Measurements from ENCODE around the gene FHIT. TPM values are rescaled to one million over a fixed set of nuclear protein-coding genes. Genes with fewer than 3 reads are reported as not detected.

FHIT gene
- total RNA-seq, 1 donor from 2014 or later = 1.3 TPM

DNA sequence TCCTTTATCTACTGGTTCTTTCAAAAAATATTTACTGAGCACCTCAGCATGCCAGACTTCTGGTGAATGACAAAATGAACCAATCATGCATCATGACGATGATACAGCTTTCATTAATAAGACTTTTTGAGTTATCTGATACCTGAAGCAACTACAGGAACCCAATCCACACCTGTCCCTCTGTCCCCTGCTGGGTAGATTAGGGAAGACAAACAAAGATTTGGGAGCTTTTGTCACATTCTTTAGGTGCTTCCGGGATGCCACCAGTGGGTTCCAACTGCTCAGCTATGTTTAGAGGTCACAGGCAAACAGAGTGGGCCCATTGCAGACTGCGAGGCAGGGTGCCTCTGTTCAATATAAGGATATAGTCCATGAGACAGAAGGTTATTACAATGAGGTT is 1180.9 kb downstream of the FHIT start:
- no peak for DNase-seq (ENCODE audit: low read depth, low spot score)

- DNase-seq (ENCODE audit: low read depth, low spot score) = no peak
Observed at GRCh38 chr3:60065227-60065868, 1185.9 kb downstream of the FHIT start.

DNA sequence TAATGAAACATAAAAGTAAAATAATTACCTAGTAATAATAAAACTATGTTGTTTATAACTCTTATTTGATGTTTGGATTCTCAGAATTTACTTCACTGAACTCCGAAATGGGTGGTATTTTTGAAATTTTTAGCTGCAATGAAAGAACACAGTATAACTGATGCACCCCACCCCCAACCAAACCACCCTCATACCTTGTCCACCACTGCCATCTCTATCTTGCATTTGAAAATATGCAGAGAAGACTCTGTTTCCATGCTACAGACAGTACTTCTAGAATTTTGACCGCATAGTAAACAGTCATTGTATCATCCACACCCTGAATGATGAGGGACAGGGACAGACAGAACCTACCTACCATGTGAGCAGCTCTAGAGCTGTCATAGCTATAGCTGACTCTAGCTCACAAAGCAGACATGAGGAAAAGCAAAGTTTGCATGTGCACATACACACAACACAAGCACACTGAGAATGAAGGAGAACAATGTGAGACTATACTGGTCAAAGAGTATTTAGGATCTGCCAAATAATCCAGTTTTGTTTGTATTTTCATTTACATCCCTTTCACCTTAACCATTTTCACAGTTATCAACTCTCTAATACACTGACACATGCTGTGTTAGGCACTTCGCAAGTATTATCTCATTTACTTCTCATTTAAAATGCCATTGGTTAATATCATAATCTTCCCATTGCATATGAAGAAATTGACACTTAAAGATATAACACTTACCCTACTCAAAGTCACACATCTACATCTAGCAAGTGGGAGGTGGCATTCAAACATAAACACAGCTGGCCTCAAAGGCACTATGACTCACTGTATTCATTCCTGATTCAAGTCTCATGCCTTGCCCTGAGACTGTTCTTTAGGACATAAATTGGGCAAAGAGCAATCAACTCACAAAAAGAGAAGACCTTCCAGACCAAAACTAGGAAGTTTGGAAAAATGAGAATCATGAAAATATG is 1186.8 kb downstream of the FHIT start:
- no peak for DNase-seq (ENCODE audit: low read depth, low spot score)

- DNase-seq (ENCODE audit: low read depth, low spot score) = no peak
Observed at GRCh38 chr3:60056404-60056803, 1194.8 kb downstream of the FHIT start.

GRCh38 chr3:60055765-60056164 is 1195.5 kb downstream of the FHIT start:
- no peak for DNase-seq (ENCODE audit: low read depth, low spot score)

- no peak for DNase-seq (ENCODE audit: low read depth, low spot score)
Observed at GRCh38 chr3:60053526-60054265, 1197.6 kb downstream of the FHIT start.

- DNase-seq (ENCODE audit: low read depth, low spot score) = no peak
Observed at GRCh38 chr3:60048447-60048848, 1202.8 kb downstream of the FHIT start.

DNA sequence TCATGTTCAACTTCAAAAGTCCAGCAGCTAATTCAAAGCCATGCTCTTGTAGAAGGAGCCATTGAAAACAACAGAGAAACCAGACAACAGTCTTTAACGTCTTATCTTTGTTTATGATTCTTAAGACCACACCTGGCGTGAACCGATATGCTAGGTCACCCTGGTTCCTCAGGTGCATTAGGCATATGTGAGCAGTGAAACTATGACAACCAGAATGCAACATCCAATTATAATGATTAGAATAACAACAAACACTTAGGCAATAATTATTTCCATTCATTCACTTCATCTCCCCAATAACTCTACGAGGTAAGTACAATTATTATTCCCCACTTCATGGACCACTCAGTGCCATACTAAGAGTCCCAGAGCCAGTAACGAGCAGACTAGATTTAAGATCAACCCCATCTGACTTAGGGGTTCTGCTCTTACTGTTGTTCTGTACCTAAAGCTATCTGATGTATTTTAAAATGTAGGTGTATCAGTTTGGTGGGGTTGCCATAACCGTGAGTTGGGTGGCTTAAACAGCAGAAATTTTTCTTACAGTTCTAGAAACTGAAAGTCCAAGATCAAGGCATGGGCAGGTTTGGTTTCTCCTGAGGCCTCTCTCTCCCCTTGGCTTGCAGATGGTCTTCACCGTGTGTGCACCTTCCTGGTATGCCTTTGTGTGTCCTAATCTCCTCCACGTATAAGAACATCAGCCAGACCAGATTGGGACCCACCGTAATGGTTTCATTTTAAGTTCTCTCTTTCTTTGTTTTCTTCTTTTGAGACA is 1203.6 kb downstream of the FHIT start:
- no peak for DNase-seq (ENCODE audit: low read depth, low spot score)

- DNase-seq (ENCODE audit: low read depth, low spot score) = no peak
Observed at GRCh38 chr3:60046210-60046609, 1205.0 kb downstream of the FHIT start.

- no peak for DNase-seq (ENCODE audit: low read depth, low spot score)
Observed at GRCh38 chr3:60045686-60046085, 1205.6 kb downstream of the FHIT start.

DNA sequence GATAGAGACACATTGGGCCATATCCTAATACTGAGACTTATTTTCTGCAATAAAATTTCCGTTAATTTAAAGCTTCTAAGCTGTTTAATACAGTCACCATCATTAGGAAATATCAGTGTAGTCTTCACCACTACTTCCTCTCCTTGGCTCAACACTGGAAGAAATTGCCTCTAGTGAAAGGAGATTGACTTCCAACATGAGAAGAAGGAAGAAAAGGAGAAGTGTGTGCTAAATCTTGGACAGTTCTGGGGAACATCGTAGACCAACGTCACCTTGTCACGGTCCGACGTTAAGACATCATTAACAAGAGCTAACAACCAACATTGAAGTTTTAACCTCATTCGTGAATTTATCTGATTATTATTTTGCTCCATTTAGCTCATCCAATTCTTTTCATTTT is 1214.4 kb downstream of the FHIT start:
- DNase-seq (ENCODE audit: low read depth, low spot score) = no peak

GRCh38 chr3:60033901-60034453 is 1217.3 kb downstream of the FHIT start:
- DNase-seq (ENCODE audit: low read depth, low spot score) = no peak

GRCh38 chr3:60030982-60031381 is 1220.3 kb downstream of the FHIT start:
- DNase-seq (ENCODE audit: low read depth, low spot score) = no peak

DNA sequence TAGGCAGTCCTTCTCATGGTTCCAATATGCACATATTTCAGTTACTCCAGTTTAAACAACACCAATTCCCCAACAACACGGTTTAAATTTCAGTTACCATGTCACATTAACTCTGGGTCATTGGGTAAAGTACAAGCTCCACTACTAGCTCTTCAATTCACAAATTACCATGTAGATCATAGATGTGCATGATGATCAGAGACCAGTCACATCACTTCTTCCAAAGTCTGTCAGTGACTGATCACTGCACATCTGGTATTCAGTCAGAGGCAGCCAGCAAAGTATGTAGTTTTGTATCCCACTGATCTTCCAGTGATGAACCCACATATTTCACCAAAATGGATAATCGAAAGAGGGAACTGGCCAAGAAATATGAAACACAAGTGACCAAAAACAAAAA is 1223.0 kb downstream of the FHIT start:
- no peak for DNase-seq (ENCODE audit: low read depth, low spot score)

DNA sequence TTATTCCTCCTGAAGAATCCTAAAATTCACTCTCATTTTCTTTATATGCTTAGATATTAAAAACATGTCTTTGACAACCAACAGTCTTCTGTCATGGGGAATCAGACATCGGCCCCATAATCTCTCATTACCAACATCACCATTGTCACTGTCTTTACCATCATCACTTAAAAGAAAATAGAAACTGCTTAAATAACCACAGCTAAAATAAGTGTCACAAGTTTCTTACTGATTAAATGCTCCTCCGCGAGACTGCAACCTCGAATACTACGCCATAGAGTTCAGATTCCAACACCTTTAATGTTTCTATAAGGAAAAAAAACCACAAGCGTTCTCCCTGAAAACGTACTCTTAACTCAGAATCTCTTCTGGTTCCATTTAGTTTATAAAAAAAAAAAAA is 1223.9 kb downstream of the FHIT start:
- DNase-seq (ENCODE audit: low read depth, low spot score) = no peak

DNA sequence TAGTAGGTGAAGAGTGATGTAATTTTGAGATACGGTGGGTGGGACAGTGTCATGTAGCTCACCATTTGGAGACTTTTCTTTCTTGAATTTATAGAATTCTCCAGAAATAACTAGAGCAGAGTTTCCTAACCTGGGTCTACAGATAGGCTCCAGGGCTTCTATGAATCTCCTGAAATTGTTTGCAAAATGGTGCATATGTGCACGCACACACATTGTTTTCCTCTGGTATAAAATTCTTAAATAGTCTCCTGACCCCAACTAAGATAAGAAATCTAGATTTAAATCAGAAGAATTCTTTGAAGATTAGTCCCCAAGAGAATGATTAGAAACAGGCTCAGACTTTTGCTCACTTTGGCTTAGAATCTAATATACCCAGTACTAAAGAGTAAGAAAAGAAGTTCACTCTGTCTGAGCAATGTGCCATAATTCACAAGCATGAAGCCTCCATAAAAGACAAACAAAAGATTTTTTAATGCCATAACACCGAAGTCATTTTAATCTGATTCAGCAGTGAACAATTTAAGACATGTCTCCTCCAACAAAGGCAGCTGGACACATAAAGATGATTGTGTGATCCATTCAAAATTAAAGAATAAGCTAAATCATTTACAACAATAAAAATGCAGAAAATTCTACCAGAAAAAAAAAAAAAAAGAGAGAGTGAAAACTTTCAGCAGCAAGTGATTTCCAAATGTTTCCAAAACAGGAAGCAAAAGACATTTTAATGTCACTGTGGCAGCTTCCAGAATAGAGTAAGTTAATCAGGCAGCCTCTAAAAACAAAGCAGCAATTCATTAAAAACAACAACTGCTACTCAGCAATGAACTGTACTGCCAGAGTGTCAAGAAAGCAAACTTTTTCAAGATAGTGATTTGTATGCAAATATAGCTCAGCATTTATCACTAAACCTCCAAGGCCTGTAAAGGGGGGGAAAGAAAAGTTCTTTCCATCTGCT is 1225.9 kb downstream of the FHIT start:
- no peak for DNase-seq (ENCODE audit: low read depth, low spot score)

GRCh38 chr3:60024400-60024799 is 1226.9 kb downstream of the FHIT start:
- no peak for DNase-seq (ENCODE audit: low read depth, low spot score)

DNA sequence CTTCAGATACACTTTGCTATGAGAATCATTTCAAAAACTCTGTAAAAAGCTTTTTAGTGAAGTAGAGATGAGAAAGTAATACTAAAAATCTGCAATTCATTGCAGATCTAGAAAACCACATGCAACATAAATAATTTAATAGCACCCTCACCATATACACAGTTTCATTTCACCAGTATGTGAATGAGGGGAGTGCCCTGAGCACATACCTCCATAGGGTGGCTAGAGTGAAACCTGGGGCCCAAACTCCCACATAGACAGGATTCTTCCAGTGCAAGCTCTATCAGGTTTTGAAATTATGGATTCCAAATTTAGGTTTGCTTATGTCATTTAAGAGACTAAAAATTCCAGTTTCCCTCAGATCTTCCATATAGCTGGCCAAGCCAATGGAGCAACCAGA is 1228.1 kb downstream of the FHIT start:
- DNase-seq (ENCODE audit: low read depth, low spot score) = no peak

DNA sequence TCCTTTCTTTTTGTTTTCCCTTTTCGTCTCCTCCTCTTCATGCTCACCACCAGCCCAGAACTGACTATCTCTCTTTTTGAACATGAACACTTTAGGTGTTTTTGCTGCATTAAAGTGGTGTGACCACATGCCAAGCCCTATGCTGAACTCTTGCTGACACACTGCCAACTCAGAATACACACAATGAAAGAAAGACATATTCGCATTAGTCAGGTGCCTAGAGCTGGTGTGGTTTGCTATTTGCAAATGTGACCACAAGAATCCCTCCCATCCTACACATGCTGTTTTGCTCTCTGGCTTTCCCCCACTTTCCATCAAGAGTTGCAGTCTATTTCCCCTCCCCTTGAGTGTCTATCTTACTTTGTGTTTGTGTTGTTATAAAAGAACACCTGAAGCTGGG is 1233.6 kb downstream of the FHIT start:
- no peak for DNase-seq (ENCODE audit: low read depth, low spot score)
